Tibial nerve (tissue), 4 donors: Measurements from ENCODE around the gene MRPL50.

Experiments
- EP300 ChIP-seq, 2 donors: sonication (generic); formaldehyde crosslinking; IDR thresholded peaks; one replicate each; pipeline ENCODE4 v1.6.1; 2017; ENCODE audit warnings: antibody characterized with exemption in 2 of 2, mild to moderate bottlenecking in 1 of 2
- TF ChIP-seq, protein P1 (sequence below), 5 experiments: fragments of 200-600 bp in 3 of 5; fragments of 450-650 bp in 2 of 5; sonication (generic) in 3 of 5; IDR thresholded peaks; one replicate each; pipeline ENCODE4 v1.5.1; 2016 to 2019; ENCODE audit warnings: antibody characterized with exemption in 5 of 5, mild to moderate bottlenecking in 3 of 5, moderate library complexity in 2 of 5

GRCh38 chr9:101418518-101419430 is 20.4 kb upstream of the MRPL50 start:
- TF ChIP-seq, protein P1, sequence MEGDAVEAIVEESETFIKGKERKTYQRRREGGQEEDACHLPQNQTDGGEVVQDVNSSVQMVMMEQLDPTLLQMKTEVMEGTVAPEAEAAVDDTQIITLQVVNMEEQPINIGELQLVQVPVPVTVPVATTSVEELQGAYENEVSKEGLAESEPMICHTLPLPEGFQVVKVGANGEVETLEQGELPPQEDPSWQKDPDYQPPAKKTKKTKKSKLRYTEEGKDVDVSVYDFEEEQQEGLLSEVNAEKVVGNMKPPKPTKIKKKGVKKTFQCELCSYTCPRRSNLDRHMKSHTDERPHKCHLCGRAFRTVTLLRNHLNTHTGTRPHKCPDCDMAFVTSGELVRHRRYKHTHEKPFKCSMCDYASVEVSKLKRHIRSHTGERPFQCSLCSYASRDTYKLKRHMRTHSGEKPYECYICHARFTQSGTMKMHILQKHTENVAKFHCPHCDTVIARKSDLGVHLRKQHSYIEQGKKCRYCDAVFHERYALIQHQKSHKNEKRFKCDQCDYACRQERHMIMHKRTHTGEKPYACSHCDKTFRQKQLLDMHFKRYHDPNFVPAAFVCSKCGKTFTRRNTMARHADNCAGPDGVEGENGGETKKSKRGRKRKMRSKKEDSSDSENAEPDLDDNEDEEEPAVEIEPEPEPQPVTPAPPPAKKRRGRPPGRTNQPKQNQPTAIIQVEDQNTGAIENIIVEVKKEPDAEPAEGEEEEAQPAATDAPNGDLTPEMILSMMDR (IDR thresholded peaks at IDR 0.05): no peak
- no peak for TF ChIP-seq EP300 (IDR thresholded peaks at IDR 0.05)
